ENCODE measurements around the gene FASN. TPM values are rescaled to one million over a fixed set of nuclear protein-coding genes. Genes with fewer than 3 reads are reported as not detected.
A peak's percentile ranks its signal among the peaks of the same experiment; 100 is the strongest.

Gene FASN
- total RNA-seq, 1 donor from 2014 or later: 35.1 TPM

GRCh38 chr17:82076785-82077591 lies 21.0 kb downstream of the FASN start:
- no peak for DNase-seq (ENCODE audit: low read depth in 2 of 2)

- no peak for DNase-seq (ENCODE audit: low read depth in 2 of 2)
These were observed 21.8 kb downstream of the FASN start for GRCh38 chr17:82076018-82076784.

GRCh38 chr17:82073446-82073845 lies 24.6 kb downstream of the FASN start:
- no peak for DNase-seq (ENCODE audit: low read depth in 2 of 2)

- DNase-seq (ENCODE audit: low read depth in 2 of 2): no peak
These were observed 25.2 kb downstream of the FASN start for GRCh38 chr17:82072827-82073226.

- no peak for DNase-seq (ENCODE audit: low read depth in 2 of 2)
These were observed 27.4 kb downstream of the FASN start for GRCh38 chr17:82070611-82071010.

GRCh38 chr17:82065638-82066303 lies 32.3 kb downstream of the FASN start, which contains the start of gene DUS1L:
DUS1L (minus strand) TSS chr17:82065804; CDS start chr17:82065059, 745 bp downstream.
- peak; percentile 55 to 68 for DNase-seq (ENCODE audit: low read depth in 2 of 2)

- peak; percentile 54 to 56 for DNase-seq (ENCODE audit: low read depth in 2 of 2)
These were observed 32.8 kb downstream of the FASN start for GRCh38 chr17:82065193-82065637.

GRCh38 chr17:82064433-82065192 lies 33.4 kb downstream of the FASN start:
- DNase-seq (ENCODE audit: low read depth in 2 of 2): no peak

GRCh38 chr17:82063424-82064415 lies 34.3 kb downstream of the FASN start:
- DNase-seq (ENCODE audit: low read depth in 2 of 2): no peak

- DNase-seq (ENCODE audit: low read depth in 2 of 2): no peak
These were observed 35.1 kb downstream of the FASN start for GRCh38 chr17:82062984-82063368.

- peak in 1 of 2 donors; percentile 17 for DNase-seq (ENCODE audit: low read depth in 2 of 2)
These were observed 35.7 kb downstream of the FASN start for GRCh38 chr17:82062076-82062983.

GRCh38 chr17:82061047-82061925 lies 36.8 kb downstream of the FASN start:
- DNase-seq (ENCODE audit: low read depth in 2 of 2): no peak

GRCh38 chr17:82060614-82061013 lies 37.4 kb downstream of the FASN start:
- DNase-seq (ENCODE audit: low read depth in 2 of 2): no peak

- DNase-seq (ENCODE audit: low read depth in 2 of 2): no peak
These were observed 38.0 kb downstream of the FASN start for GRCh38 chr17:82060001-82060380.

GRCh38 chr17:82059272-82060000 lies 38.6 kb downstream of the FASN start:
- no peak for DNase-seq (ENCODE audit: low read depth in 2 of 2)

GRCh38 chr17:82058855-82059249 lies 39.2 kb downstream of the FASN start:
- DNase-seq (ENCODE audit: low read depth in 2 of 2): no peak

GRCh38 chr17:82058230-82058854 lies 39.7 kb downstream of the FASN start:
- no peak for DNase-seq (ENCODE audit: low read depth in 2 of 2)

All from lung microvascular endothelial cell (primary cell).